Uterus (tissue), 2 donors: ENCODE results near the gene METTL14.

Experiments used
- CTCF ChIP-seq, 4 experiments: fragments of 200-600 bp in 2 of 4; fragments of 450-650 bp in 2 of 4; sonication (generic) in 2 of 4; IDR thresholded peaks; one replicate each; pipeline ENCODE4 v1.5.1; 2016 to 2019; ENCODE audit warnings: antibody characterized with exemption in 4 of 4, mild to moderate bottlenecking in 2 of 4, moderate library complexity in 1 of 4
- POLR2A ChIP-seq, 2 donors: fragments of 450-650 bp; IDR thresholded peaks; one replicate each; pipeline ENCODE4 v1.6.1; 2016; ENCODE audit warnings: antibody characterized with exemption in 2 of 2, mild to moderate bottlenecking in 1 of 2, moderate library complexity in 1 of 2

GRCh38 chr4:118760092-118760491 is 74.9 kb downstream of the METTL14 start:
- TF ChIP-seq CTCF (IDR thresholded peaks at IDR 0.05) = no peak
- TF ChIP-seq POLR2A (IDR thresholded peaks at IDR 0.05) = no peak
